OCI-LY1 (cell line): ENCODE results near the gene CREB1.

ENCODE experiments used
- H2AFZ ChIP-seq: fragments of 200-600 bp; sonication (generic), shearing (Covaris generic); 2 replicates; pipeline ENCODE4 v1.6.0; 2014; ENCODE audit warnings: antibody characterized with exemption, mild to moderate bottlenecking, low read length
- H3F3A ChIP-seq: fragments of 200-600 bp; sonication (generic), shearing (Covaris generic); 2 replicates; pipeline ENCODE4 v1.6.0; 2014; ENCODE audit warnings: mild to moderate bottlenecking, antibody characterized with exemption, low read length, moderate library complexity; ENCODE audit not compliant: insufficient read depth
- H3K27ac ChIP-seq: fragments of 200-600 bp; sonication (generic); 2 replicates; pipeline ENCODE4 v1.5.1; 2014; ENCODE audit warnings: low read length, mixed run types, mild to moderate bottlenecking, low read depth; ENCODE audit not compliant: poor library complexity, severe bottlenecking
- H3K27me3 ChIP-seq: fragments of 200-600 bp; sonication (generic); 2 replicates; pipeline ENCODE4 v1.6.0; 2014; ENCODE audit warnings: antibody characterized with exemption, mild to moderate bottlenecking, low read length, moderate library complexity; ENCODE audit not compliant: insufficient read depth
- H3K36me3 ChIP-seq: fragments of 200-600 bp; sonication (generic); 2 replicates; pipeline ENCODE4 v1.6.1; 2014; ENCODE audit warnings: mild to moderate bottlenecking, antibody characterized with exemption, low read length, moderate library complexity, mixed read lengths; ENCODE audit not compliant: insufficient read depth
- H3K4me1 ChIP-seq: fragments of 200-600 bp; sonication (generic); 2 replicates; pipeline ENCODE4 v1.5.1; 2014; ENCODE audit warnings: mild to moderate bottlenecking, low read length, moderate library complexity; ENCODE audit not compliant: insufficient read depth, severe bottlenecking
- H3K4me2 ChIP-seq: fragments of 200-600 bp; sonication (generic), shearing (Covaris generic); 2 replicates; pipeline ENCODE4 v1.6.1; 2014; ENCODE audit warnings: low read length
- H3K4me3 ChIP-seq: fragments of 200-600 bp; sonication (generic); 2 replicates; pipeline ENCODE4 v1.5.1; 2014; ENCODE audit warnings: low read length, low read depth, mild to moderate bottlenecking, mixed read lengths; ENCODE audit not compliant: poor library complexity, severe bottlenecking
- H3K79me2 ChIP-seq: fragments of 200-600 bp; shearing (Covaris generic); 2 replicates; pipeline ENCODE4 v1.6.1; 2016; ENCODE audit warnings: mixed run types, low read length, mixed read lengths; ENCODE audit not compliant: insufficient read depth
- H3K9ac ChIP-seq: fragments of 200-600 bp; sonication (generic), shearing (Covaris generic); 2 replicates; pipeline ENCODE4 v1.6.1; 2014; ENCODE audit warnings: mild to moderate bottlenecking, low read length, mixed read lengths
- H3K9me2 ChIP-seq: fragments of 200-600 bp; sonication (generic), shearing (Covaris generic); 2 replicates; pipeline ENCODE4 v1.6.1; 2014; ENCODE audit warnings: low read depth, mild to moderate bottlenecking, low read length, mixed read lengths
- H3K9me3 ChIP-seq: fragments of 200-600 bp; shearing (Covaris generic); 2 replicates; pipeline ENCODE4 v1.6.1; 2014; ENCODE audit warnings: low read length, mixed read lengths
- H4K20me1 ChIP-seq: fragments of 200-600 bp; sonication (generic), shearing (Covaris generic); 2 replicates; pipeline ENCODE4 v1.6.0; 2016; ENCODE audit warnings: mild to moderate bottlenecking, low read length; ENCODE audit not compliant: insufficient read depth
- EZH2 ChIP-seq: fragments of 200-600 bp; sonication (generic), shearing (Covaris generic); IDR thresholded peaks from 2 replicates; pipeline ENCODE4 v1.8.0; 2017; ENCODE audit warnings: borderline replicate concordance, mixed run types, mild to moderate bottlenecking, antibody characterized with exemption, low read length, moderate library complexity, mixed read lengths
- TF ChIP-seq, protein P1 (sequence below): fragments of 200-600 bp; sonication (generic), shearing (Covaris generic); IDR thresholded peaks from 2 replicates; pipeline ENCODE4 v1.5.1; 2017; ENCODE audit warnings: mild to moderate bottlenecking, antibody characterized with exemption, low read length, moderate library complexity, mixed read lengths

The CREB1 gene

GRCh38 chr2:207530160-207531031 lies 634 bp downstream of the CREB1 start:
- H3K4me3 ChIP-seq: peak overlapping the region; percentile 80
- H3K9ac ChIP-seq: peak overlapping the region; percentile 94
- H3F3A ChIP-seq: no peaks in the 10 kb centered on the region
- TF ChIP-seq, protein P1, sequence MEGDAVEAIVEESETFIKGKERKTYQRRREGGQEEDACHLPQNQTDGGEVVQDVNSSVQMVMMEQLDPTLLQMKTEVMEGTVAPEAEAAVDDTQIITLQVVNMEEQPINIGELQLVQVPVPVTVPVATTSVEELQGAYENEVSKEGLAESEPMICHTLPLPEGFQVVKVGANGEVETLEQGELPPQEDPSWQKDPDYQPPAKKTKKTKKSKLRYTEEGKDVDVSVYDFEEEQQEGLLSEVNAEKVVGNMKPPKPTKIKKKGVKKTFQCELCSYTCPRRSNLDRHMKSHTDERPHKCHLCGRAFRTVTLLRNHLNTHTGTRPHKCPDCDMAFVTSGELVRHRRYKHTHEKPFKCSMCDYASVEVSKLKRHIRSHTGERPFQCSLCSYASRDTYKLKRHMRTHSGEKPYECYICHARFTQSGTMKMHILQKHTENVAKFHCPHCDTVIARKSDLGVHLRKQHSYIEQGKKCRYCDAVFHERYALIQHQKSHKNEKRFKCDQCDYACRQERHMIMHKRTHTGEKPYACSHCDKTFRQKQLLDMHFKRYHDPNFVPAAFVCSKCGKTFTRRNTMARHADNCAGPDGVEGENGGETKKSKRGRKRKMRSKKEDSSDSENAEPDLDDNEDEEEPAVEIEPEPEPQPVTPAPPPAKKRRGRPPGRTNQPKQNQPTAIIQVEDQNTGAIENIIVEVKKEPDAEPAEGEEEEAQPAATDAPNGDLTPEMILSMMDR: no peak
- TF ChIP-seq EZH2: no peak
- H4K20me1 ChIP-seq: no peaks in the 10 kb centered on the region
- no peaks in the 10 kb centered on the region for H3K9me3 ChIP-seq
- H3K9me2 ChIP-seq: no peaks in the 10 kb centered on the region
- no peaks in the 10 kb centered on the region for H3K27me3 ChIP-seq
- H3K27ac ChIP-seq: peak overlapping the region; percentile 86
- H3K4me1 ChIP-seq: peaks cover 47% of the 10 kb centered on the region
- H3K79me2 ChIP-seq: peaks cover 48% of the 10 kb centered on the region
- H2AFZ ChIP-seq: no peak overlapping the region
- H3K36me3 ChIP-seq: no peaks in the 10 kb centered on the region; the same call in 1 of the 2 replicates
- peak overlapping the region; percentile 90 for H3K4me2 ChIP-seq

DNA sequence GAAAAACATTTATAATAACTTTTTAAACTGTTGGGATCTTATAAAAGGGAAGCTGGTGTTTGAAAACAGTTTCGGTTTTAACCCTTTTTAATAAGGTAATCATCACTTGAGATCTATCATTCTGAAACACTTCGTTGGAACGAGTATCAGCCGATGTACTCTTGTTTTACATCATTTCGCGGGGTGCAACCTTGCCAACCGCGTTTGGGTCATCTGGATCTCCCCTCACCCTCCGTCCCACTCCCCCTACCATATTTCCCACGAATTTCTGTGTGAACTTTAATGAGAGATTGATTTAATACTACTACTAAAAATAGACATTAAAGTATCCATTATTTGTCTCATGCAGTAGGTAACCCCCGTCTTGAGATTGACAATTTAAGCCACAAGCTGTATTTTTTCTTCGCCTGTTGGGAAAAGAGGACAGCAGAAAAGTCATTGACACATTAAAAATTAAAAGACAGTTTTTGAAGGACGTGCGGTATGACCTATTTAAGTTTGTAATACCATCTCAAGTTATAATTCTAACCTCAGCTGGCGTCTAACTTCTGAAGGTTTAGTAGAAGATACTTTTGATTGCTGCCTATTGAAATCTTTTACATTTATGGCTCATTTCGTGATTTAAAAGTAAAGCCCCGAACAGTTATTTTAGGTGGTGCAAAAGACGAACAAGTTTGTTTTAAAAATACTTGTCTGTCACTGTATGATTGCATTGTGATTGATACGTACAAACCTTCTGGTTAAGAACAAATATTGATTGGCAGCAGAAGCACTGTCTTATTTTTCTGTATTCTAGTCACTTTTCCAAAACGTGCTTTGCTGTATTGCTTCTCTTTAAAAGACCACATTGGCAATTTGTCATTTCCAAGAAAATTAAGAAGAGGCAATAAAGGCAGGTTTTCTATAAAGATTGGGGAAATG lies 1.5 kb downstream of the CREB1 start:
- no peaks in the 10 kb centered on the region for H3F3A ChIP-seq
- no peak for TF ChIP-seq EZH2
- TF ChIP-seq, protein P1: no peak
- H3K36me3 ChIP-seq: peaks cover 6% of the 10 kb centered on the region; the same call in 1 of the 2 replicates
- H3K4me2 ChIP-seq: peak overlapping the region; percentile 90
- no peaks in the 10 kb centered on the region for H3K9me3 ChIP-seq
- H3K4me1 ChIP-seq: peaks cover 47% of the 10 kb centered on the region
- peak overlapping the region; percentile 81 for H3K27ac ChIP-seq
- no peaks in the 10 kb centered on the region for H3K27me3 ChIP-seq
- no peak overlapping the region for H2AFZ ChIP-seq
- peaks cover 56% of the 10 kb centered on the region for H3K79me2 ChIP-seq
- peak overlapping the region; percentile 77 for H3K9ac ChIP-seq
- H3K4me3 ChIP-seq: peak overlapping the region; percentile 79
- no peaks in the 10 kb centered on the region for H3K9me2 ChIP-seq
- H4K20me1 ChIP-seq: no peaks in the 10 kb centered on the region

DNA sequence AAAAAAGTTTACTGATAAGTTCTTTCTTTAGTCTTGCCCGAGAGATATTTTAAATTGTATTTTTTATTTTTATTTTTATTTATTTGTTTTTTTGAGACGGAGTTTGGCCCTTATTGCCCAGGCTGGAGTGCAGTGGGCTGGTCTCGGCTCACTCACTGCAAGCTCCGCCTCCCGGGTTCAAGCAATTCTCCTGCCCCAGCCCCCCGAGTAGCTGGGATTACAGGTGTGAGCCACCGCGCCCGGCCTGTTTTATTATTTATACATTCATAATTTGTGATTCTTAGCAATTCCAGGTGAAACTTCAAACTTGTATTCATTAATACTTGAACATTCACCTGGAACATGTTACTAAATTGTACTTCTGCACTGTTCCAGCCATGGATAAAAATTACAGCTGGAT lies 2.9 kb downstream of the CREB1 start:
- H2AFZ ChIP-seq: no peak overlapping the region
- H4K20me1 ChIP-seq: no peaks in the 10 kb centered on the region
- TF ChIP-seq EZH2: no peak
- TF ChIP-seq, protein P1: no peak
- H3K9ac ChIP-seq: no peak overlapping the region
- H3F3A ChIP-seq: no peaks in the 10 kb centered on the region
- no peak overlapping the region for H3K4me3 ChIP-seq
- H3K79me2 ChIP-seq: peaks cover 69% of the 10 kb centered on the region
- H3K4me2 ChIP-seq: peak overlapping the region; percentile 17; the same call in 1 of the 2 replicates
- H3K9me2 ChIP-seq: no peaks in the 10 kb centered on the region
- H3K27me3 ChIP-seq: no peaks in the 10 kb centered on the region
- no peaks in the 10 kb centered on the region for H3K9me3 ChIP-seq
- peaks cover 12% of the 10 kb centered on the region; the same call in 1 of the 2 replicates for H3K36me3 ChIP-seq
- H3K27ac ChIP-seq: no peak overlapping the region
- H3K4me1 ChIP-seq: peaks cover 47% of the 10 kb centered on the region
